GM12891 (cell line): ENCODE measurements around the gene USP17L19.
"Not testable (repeated sequence)": the region's sequence is repeated elsewhere in the genome, so short reads cannot be mapped to it uniquely, and the experiment has no call there.

Source experiments
- POLR2A ChIP-seq: IDR thresholded peaks from 2 replicates; pipeline ENCODE4 v1.6.1; 2011; ENCODE audit warnings: low read depth, low read length, control low read depth
- POLR2AphosphoS5 ChIP-seq: IDR thresholded peaks from 2 replicates; pipeline ENCODE4 v1.6.1; 2011; ENCODE audit warnings: low read depth, low read length, control low read depth

DNA sequence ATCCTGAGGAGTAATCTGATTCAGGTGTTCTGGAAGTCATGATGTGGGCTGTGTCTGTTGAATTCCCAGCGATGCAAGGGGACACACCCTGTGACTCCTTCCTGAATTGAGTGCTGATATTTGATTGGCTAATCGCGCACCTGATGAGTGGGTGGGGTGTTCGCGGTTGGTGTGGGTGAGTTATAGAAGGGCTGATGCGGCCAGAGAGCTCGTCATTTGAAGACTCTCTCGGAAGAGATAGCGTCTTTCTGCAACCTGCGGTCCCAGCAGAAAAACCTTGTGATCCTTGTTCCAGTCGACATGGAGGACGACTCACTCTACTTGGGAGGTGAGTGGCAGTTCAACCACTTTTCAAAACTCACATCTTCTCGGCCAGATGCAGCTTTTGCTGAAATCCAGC, 42.8 kb upstream of the USP17L19 start, which contains the start of gene USP17L10:
- not testable (repeated sequence) for TF ChIP-seq POLR2AphosphoS5, POLR2A
